ENCODE measurements around the gene CAVIN4.

- no peak for TF ChIP-seq CTCF (conservative IDR thresholded peaks at IDR 0.05; ENCODE audit: low read depth, low read length)
- TF ChIP-seq EZH2 (IDR thresholded peaks at IDR 0.05; ENCODE audit: low read length, unreplicated experiment): no peak
Observed at GRCh38 chr9:100561256-100561655, 16.6 kb upstream of the CAVIN4 start.
